K562 (cell line): ENCODE data around the gene TRUB1. TPM values are rescaled to one million over a fixed set of nuclear protein-coding genes. Genes with fewer than 3 reads are reported as not detected.

Experiments used
- C11orf30 ChIP-seq: fragments of 450-650 bp; IDR thresholded peaks from 2 replicates; pipeline ENCODE4 v1.6.1; 2016; ENCODE audit warnings: low read depth, mild to moderate bottlenecking
- FOXA3 ChIP-seq, 2 experiments: fragments of 450-650 bp in 1 of 2; sonication (generic) in 1 of 2; formaldehyde crosslinking; IDR thresholded peaks in 1 of 2; conservative IDR thresholded peaks in 1 of 2; 2 replicates each; pipeline versions ENCODE4 v1.4.0 to v1.8.0; 2020 to 2022; ENCODE audit warnings: mild to moderate bottlenecking in 2 of 2, missing genetic modification reagents in 1 of 2
- GABPA ChIP-seq: fragments of 200-800 bp; sonication (Bioruptor generic); conservative IDR thresholded peaks from 2 replicates; pipeline ENCODE4 v1.6.1; 2016; ENCODE audit warnings: low read depth, missing genetic modification characterization, missing compliant biosample characterization
- PRMT5 ChIP-seq: sonication (generic); formaldehyde crosslinking; IDR thresholded peaks from 2 replicates; pipeline ENCODE4 v1.5.0; 2020; ENCODE audit warnings: missing genetic modification reagents
- RAD21 ChIP-seq, 2 experiments: fragments of 250-450 bp in 1 of 2; fragments of 450-650 bp in 1 of 2; sonication (Bioruptor Pico) in 1 of 2; formaldehyde crosslinking in 1 of 2; IDR thresholded peaks in 1 of 2; conservative IDR thresholded peaks in 1 of 2; 2 replicates each; pipeline versions ENCODE4 v1.4.0 to v1.8.0; 2020 to 2022; ENCODE audit warnings: mild to moderate bottlenecking in 2 of 2, moderate library complexity in 1 of 2
- RBBP5 ChIP-seq: fragments of 200-600 bp; sonication (generic); IDR thresholded peaks from 2 replicates; pipeline ENCODE4 v1.6.1; 2012; ENCODE audit warnings: borderline replicate concordance, mild to moderate bottlenecking, low read length, control low read depth, inconsistent platforms; ENCODE audit not compliant: insufficient read depth, poor library complexity, severe bottlenecking
- RBM39 ChIP-seq: fragments of 200-400 bp; formaldehyde crosslinking; optimal IDR thresholded peaks from 2 replicates; pipeline ENCODE3; 2018; ENCODE audit warnings: low read depth, low read length
- SAFB ChIP-seq: fragments of 200-400 bp; formaldehyde crosslinking; IDR thresholded peaks from 2 replicates; pipeline ENCODE4 v1.6.1; 2017; ENCODE audit warnings: low read depth, low read length, borderline replicate concordance
- ZBED1 ChIP-seq: IDR thresholded peaks from 2 replicates; pipeline ENCODE4 v1.6.1; 2014
- ZC3H11A ChIP-seq: IDR thresholded peaks from 2 replicates; pipeline ENCODE4 v1.6.1; 2012; ENCODE audit warnings: low read depth, low read length, improper control_type of control experiment
- ZNF217 ChIP-seq: sonication (generic); formaldehyde crosslinking; IDR thresholded peaks from 2 replicates; pipeline ENCODE4 v1.8.0; 2022; ENCODE audit warnings: mild to moderate bottlenecking, missing genetic modification reagents
- ZNF280B ChIP-seq: fragments of 250-450 bp; sonication (Bioruptor Pico); IDR thresholded peaks from 2 replicates; pipeline ENCODE4 v1.5.1; 2021; ENCODE audit warnings: mild to moderate bottlenecking
- polyA plus RNA-seq, 8 experiments: library from polyadenylated mRNA; depleted of rRNA in 4 of 8; stranded (reverse) in 5 of 8; unstranded in 3 of 8; fragments of >200 nt; fragmentation: Nextera tagmentation in 2 of 8; fragmentation: Illumina TruSeq in 1 of 8; extraction: Ambion mirVana in 2 of 8; extraction: Trizol in 1 of 8; gene quantifications; 2 replicates each; pipeline versions ENCODE4 v1.2.1 to v1.2.3, GENCODE V29; 2011 to 2014; ENCODE audit warnings: inconsistent platforms in 1 of 8, missing spikeins in 1 of 8
- total RNA-seq, 7 experiments: library from RNA; depleted of rRNA in 6 of 7; stranded (reverse); fragments of >200 nt in 6 of 7; fragmentation: Illumina TruSeq in 2 of 7; extraction: Trizol in 2 of 7; gene quantifications; 2 replicates each; pipeline versions ENCODE4 v1.2.1 to v1.2.3, GENCODE V29; 2011 to 2021; ENCODE audit warnings: low replicate concordance in 1 of 7

TRUB1 gene
- total and polyA plus RNA-seq, 9 of the 15 experiments (the other 6 are each of a cell fraction or from before 2014, with no cell fraction given): 4.6 to 16.5 (median 11.5) TPM

GRCh38 chr10:114938856-114939193 lies 830 bp downstream of the TRUB1 start (continued):
- TF ChIP-seq ZNF280B: no peak
- TF ChIP-seq ZNF217 (CRISPR knock-in tag): no peak
- TF ChIP-seq ZBED1: no peak
- no peak for TF ChIP-seq PRMT5 (CRISPR knock-in tag)
- no peak for TF ChIP-seq GABPA (tag)
- TF ChIP-seq FOXA3 (CRISPR knock-in tag; conservative IDR thresholded peaks at IDR 0.05 in 1 of 2, IDR thresholded peaks at IDR 0.05 in 1 of 2): no peak
- TF ChIP-seq SAFB: no peak
- no peak for TF ChIP-seq C11orf30
- TF ChIP-seq RBM39: no peak
- no peak for TF ChIP-seq RAD21 (CRISPR knock-in tag; conservative IDR thresholded peaks at IDR 0.05 in 1 of 2, IDR thresholded peaks at IDR 0.05 in 1 of 2)
- TF ChIP-seq ZC3H11A: no peak
- TF ChIP-seq RBBP5: no peak
- TF ChIP-seq, all 486 proteins: peak for 0
